ENCODE data around the gene TRAF7. TPM values are rescaled to one million over a fixed set of nuclear protein-coding genes. Genes with fewer than 3 reads are reported as not detected.
A peak's percentile ranks its signal among the peaks of the same experiment; 100 is the strongest.

Gene TRAF7
- total RNA-seq, 6 donors from 2014 or later = 34.6 to 72.6 (median 52.9) TPM

DNA sequence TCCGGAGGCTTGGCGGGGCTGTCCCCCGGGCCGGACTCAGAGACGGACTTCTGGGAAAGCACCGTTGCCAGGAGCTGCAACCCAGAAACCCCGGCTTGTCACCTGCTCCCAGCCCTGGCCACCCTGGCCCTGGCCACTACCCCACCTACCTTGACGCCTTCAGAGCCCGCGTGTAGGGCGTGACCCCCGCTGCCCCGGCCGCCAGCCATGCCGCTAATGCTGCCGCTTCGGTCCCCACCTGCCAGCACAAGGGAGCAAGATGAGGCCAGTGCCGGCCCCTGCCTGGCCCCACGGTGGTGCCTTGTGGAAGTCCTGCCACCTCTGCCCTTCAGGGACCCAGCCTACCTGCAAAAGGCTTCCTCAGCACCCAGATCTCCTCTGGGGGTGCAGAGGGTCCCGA, 29.4 kb downstream of the TRAF7 start:
- Histone ChIP-seq H3K27ac (no peak overlapping the region), H3K36me3 (no peaks in the 10 kb centered on the region), H3K27me3 (no peaks in the 10 kb centered on the region), H3K4me1 (no peaks in the 10 kb centered on the region), H3K4me3 (no peak overlapping the region), H3K9me3 (no peaks in the 10 kb centered on the region)
- TF ChIP-seq EP300 (IDR thresholded peaks at IDR 0.05) = no peak
- no peak for TF ChIP-seq POLR2A (IDR thresholded peaks at IDR 0.05)
- TF ChIP-seq, protein P1, sequence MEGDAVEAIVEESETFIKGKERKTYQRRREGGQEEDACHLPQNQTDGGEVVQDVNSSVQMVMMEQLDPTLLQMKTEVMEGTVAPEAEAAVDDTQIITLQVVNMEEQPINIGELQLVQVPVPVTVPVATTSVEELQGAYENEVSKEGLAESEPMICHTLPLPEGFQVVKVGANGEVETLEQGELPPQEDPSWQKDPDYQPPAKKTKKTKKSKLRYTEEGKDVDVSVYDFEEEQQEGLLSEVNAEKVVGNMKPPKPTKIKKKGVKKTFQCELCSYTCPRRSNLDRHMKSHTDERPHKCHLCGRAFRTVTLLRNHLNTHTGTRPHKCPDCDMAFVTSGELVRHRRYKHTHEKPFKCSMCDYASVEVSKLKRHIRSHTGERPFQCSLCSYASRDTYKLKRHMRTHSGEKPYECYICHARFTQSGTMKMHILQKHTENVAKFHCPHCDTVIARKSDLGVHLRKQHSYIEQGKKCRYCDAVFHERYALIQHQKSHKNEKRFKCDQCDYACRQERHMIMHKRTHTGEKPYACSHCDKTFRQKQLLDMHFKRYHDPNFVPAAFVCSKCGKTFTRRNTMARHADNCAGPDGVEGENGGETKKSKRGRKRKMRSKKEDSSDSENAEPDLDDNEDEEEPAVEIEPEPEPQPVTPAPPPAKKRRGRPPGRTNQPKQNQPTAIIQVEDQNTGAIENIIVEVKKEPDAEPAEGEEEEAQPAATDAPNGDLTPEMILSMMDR (IDR thresholded peaks at IDR 0.05) = no peak
- no peak for TF ChIP-seq POLR2AphosphoS5 (IDR thresholded peaks at IDR 0.05)
- 80 to 85% methylated on average over 11 to 12 of the region's 20 CpGs for WGBS, 2 donors
- ATAC-seq (ENCODE audit: low FRiP score in 2 of 2) (no peak), DNase-seq (no peak)

DNA sequence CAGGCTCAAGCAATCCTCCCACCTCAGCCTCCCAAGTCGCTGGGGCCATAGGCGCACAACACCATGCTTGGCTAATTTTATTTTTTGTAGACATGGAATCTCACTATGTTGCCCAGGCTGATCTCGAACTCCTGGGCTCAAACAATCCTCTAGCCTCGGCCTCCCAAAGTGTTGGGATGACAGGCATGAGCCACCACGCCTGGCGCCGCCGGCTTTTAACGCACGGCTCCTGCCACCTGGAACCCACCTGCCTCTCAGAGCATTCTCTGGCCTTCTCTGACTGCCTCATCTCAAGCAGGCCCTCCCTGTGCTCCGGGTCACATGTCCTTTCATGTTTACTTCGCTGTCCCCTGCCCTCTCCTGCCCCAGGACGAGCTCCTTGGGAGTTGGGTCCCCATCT, 30.5 kb downstream of the TRAF7 start:
- no peak overlapping the region for H3K27ac ChIP-seq
- H3K36me3 ChIP-seq = no peaks in the 10 kb centered on the region
- peak in 1 of 2 donors; percentile 58 for DNase-seq
- H3K9me3 ChIP-seq = no peaks in the 10 kb centered on the region
- no peak for ATAC-seq (ENCODE audit: low FRiP score in 2 of 2)
- no peak for TF ChIP-seq POLR2A (IDR thresholded peaks at IDR 0.05)
- TF ChIP-seq, protein P1 (IDR thresholded peaks at IDR 0.05) = no peak
- H3K4me1 ChIP-seq = no peaks in the 10 kb centered on the region
- 87 to 91% methylated on average over 13 of the region's 13 CpGs for WGBS, 2 donors
- H3K27me3 ChIP-seq = no peaks in the 10 kb centered on the region
- H3K4me3 ChIP-seq = no peak overlapping the region

DNA sequence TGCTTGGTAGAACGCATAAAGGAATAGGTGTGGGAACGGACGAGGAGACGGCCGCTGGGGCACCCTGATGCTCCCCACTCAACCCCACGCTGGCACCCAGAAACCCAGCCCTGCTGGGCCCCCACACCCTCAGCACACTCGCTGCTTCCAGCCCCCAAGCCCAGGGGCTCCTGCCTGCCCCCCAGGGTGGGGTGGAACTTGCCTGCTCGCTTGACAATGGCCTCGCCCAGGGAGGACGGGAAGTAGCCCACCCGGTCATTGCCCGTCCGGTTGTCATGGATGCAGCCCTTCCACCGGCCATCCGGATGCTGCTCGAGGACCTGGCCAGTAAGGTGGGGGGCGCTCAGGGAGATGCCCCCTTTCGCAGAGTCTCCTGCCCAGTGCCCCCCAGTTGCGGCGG, 30.9 kb downstream of the TRAF7 start:
- Histone ChIP-seq H3K9me3 (no peaks in the 10 kb centered on the region), H3K4me1 (no peaks in the 10 kb centered on the region), H3K4me3 (no peak overlapping the region), H3K27me3 (no peaks in the 10 kb centered on the region), H3K27ac (no peak overlapping the region), H3K36me3 (no peaks in the 10 kb centered on the region)
- peak in 1 of 2 donors; percentile 58 for DNase-seq
- 80 to 87% methylated on average over 1 to 15 of the region's 20 CpGs for WGBS, 2 donors
- ATAC-seq (ENCODE audit: low FRiP score in 2 of 2) = no peak
- TF ChIP-seq, protein P1 (IDR thresholded peaks at IDR 0.05) = no peak
- TF ChIP-seq POLR2AphosphoS5 (IDR thresholded peaks at IDR 0.05) = no peak
- no peak for TF ChIP-seq EP300 (IDR thresholded peaks at IDR 0.05)

DNA sequence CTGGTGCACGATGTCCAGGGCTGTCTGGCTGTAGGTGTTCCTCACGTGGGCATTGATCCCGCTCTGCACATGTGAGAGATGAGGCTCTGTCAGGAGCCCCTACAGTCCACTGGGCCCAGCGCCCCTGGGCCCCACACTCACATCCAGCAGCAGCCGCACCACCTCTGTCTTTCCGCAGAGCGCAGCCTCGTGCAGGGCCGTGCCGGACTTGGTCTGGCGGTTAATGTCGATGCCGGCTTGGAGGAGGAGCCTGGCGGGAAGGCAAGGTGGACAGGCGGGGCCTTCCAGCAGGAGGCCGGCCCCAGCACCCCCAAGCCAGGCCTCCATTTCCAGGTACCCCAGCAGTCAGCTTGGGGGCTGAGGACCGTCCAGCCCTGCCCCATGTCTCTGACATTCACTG, 31.6 kb downstream of the TRAF7 start:
- no peaks in the 10 kb centered on the region for H3K9me3 ChIP-seq
- TF ChIP-seq EP300 (IDR thresholded peaks at IDR 0.05) (no peak), POLR2AphosphoS5 (IDR thresholded peaks at IDR 0.05) (no peak), POLR2A (IDR thresholded peaks at IDR 0.05) (no peak)
- TF ChIP-seq, protein P1 (IDR thresholded peaks at IDR 0.05) = no peak
- H3K27ac ChIP-seq = no peak overlapping the region
- no peak overlapping the region for H3K4me3 ChIP-seq
- no peaks in the 10 kb centered on the region for H3K36me3 ChIP-seq
- WGBS, 2 donors = 82 to 93% methylated on average over 7 to 17 of the region's 17 CpGs
- no peaks in the 10 kb centered on the region for H3K4me1 ChIP-seq
- no peak for ATAC-seq (ENCODE audit: low FRiP score in 2 of 2)
- H3K27me3 ChIP-seq = no peaks in the 10 kb centered on the region
- DNase-seq = no peak

DNA sequence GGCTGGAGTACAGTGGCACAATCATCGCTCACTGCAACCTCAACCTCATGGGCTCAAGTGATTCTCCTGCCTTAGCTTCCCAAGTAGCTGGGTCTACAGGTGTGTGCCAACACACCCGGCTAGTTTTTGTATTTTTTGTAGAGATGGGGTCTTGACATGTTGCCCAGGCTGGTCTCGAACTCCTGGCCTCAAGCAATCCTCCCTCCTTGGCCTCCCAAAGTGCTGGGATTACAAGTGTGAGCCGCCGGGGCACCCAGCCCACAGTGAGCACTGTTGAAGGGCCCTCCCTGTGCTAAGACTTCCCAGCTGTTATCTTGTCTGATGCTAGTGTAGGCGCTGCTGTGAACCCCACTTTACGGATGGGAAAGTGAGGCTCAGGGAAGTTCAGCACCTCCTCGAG, 32.8 kb downstream of the TRAF7 start:
- Histone ChIP-seq H3K36me3 (no peaks in the 10 kb centered on the region), H3K4me1 (no peaks in the 10 kb centered on the region), H3K4me3 (no peak overlapping the region), H3K9me3 (no peaks in the 10 kb centered on the region), H3K27me3 (no peaks in the 10 kb centered on the region), H3K27ac (no peak overlapping the region)
- no peak for ATAC-seq (ENCODE audit: low FRiP score in 2 of 2)
- TF ChIP-seq POLR2A (IDR thresholded peaks at IDR 0.05) (no peak), EP300 (IDR thresholded peaks at IDR 0.05) (no peak), POLR2AphosphoS5 (IDR thresholded peaks at IDR 0.05) (no peak)
- TF ChIP-seq, protein P1 (IDR thresholded peaks at IDR 0.05) = no peak
- DNase-seq = peak in 1 of 2 donors; percentile 28
- 91 to 94% methylated on average over 8 of the region's 8 CpGs for WGBS, 2 donors

Measured in upper lobe of left lung (tissue), 6 donors.